ENCODE measurements around the gene VPS25. TPM values are rescaled to one million over a fixed set of nuclear protein-coding genes. Genes with fewer than 3 reads are reported as not detected.

The VPS25 gene
- total RNA-seq, 1 experiment from 2014 or later = 48.4 TPM

GRCh38 chr17:42784811-42785592, 11.8 kb downstream of the VPS25 start:
- TF ChIP-seq, protein P1, sequence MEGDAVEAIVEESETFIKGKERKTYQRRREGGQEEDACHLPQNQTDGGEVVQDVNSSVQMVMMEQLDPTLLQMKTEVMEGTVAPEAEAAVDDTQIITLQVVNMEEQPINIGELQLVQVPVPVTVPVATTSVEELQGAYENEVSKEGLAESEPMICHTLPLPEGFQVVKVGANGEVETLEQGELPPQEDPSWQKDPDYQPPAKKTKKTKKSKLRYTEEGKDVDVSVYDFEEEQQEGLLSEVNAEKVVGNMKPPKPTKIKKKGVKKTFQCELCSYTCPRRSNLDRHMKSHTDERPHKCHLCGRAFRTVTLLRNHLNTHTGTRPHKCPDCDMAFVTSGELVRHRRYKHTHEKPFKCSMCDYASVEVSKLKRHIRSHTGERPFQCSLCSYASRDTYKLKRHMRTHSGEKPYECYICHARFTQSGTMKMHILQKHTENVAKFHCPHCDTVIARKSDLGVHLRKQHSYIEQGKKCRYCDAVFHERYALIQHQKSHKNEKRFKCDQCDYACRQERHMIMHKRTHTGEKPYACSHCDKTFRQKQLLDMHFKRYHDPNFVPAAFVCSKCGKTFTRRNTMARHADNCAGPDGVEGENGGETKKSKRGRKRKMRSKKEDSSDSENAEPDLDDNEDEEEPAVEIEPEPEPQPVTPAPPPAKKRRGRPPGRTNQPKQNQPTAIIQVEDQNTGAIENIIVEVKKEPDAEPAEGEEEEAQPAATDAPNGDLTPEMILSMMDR (conservative IDR thresholded peaks at IDR 0.05) = no peak
- no peak for TF ChIP-seq EZH2 (IDR thresholded peaks at IDR 0.05; ENCODE audit: low read depth)
- Histone ChIP-seq H3K79me2 (ENCODE audit: low read depth) (no peaks in the 10 kb centered on the region), H3K36me3 (ENCODE audit: low read depth) (no peaks in the 10 kb centered on the region), H3K9me2 (ENCODE audit: insufficient read depth) (no peaks in the 10 kb centered on the region), H3K4me3 (no peak overlapping the region), H3K27me3 (ENCODE audit: insufficient read depth, low read depth) (no peaks in the 10 kb centered on the region), H3K4me1 (replicated peaks; ENCODE audit: insufficient read depth) (peaks cover 30% of the 10 kb centered on the region), H3F3A (ENCODE audit: insufficient read depth, low read depth) (peaks cover 11% of the 10 kb centered on the region), H3K27ac (no peak overlapping the region), H3K9me3 (ENCODE audit: insufficient read depth, low read depth) (no peaks in the 10 kb centered on the region), H2AFZ (no peak overlapping the region), H3K4me2 (no peak overlapping the region), H4K20me1 (ENCODE audit: insufficient read depth) (no peaks in the 10 kb centered on the region)
- DNase-seq = no peak
- ChIA-PET POLR2A (ENCODE audit: unreplicated experiment) (interaction anchor here (1.0 kb wide), 1 partner anchor 93 kb away, joined by 4 read pairs; no protein-coding TSS in a partner anchor), CTCF (no interaction called here)
- intact Hi-C loops (cut with micrococcal nuclease; ENCODE audit: unreplicated experiment) = no loop called here
- no TSS peak for BruUV-seq (replicated peaks)

DNA sequence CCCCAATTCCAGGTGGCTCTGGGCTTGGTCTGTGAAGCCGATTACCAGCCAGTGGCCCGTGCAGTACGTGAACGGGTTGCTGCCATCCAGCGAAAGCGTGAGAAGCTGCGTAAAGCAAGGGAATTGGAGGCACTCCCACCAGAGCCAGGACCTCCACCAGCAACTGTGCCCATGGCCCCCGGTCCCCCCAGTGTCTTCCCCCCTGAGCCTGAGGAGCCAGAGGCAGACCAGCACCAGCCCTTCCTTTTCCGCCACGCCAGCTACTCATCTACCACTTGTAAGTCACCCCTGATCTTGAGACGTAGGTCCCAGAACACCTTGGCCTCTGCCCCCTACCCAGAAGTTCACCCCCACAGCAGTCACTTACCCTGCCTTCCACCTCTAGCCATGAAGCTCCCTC, 14.0 kb downstream of the VPS25 start:
- H3K79me2 ChIP-seq (ENCODE audit: low read depth) = no peaks in the 10 kb centered on the region
- H2AFZ ChIP-seq = no peak overlapping the region
- BruUV-seq (replicated peaks) = no TSS peak
- no peaks in the 10 kb centered on the region for H3K36me3 ChIP-seq (ENCODE audit: low read depth)
- peaks cover 21% of the 10 kb centered on the region for H3K4me1 ChIP-seq (replicated peaks; ENCODE audit: insufficient read depth)
- ChIA-PET CTCF (no interaction called here), POLR2A (ENCODE audit: unreplicated experiment) (interaction anchor here (0.6 kb wide), 1 partner anchor 14 kb away, joined by 4 read pairs; the partner anchor contains the start of gene VPS25)
- H3F3A ChIP-seq (ENCODE audit: insufficient read depth, low read depth) = peaks cover 22% of the 10 kb centered on the region
- TF ChIP-seq, protein P1 (conservative IDR thresholded peaks at IDR 0.05) = no peak
- H3K27me3 ChIP-seq (ENCODE audit: insufficient read depth, low read depth) = no peaks in the 10 kb centered on the region
- no peak overlapping the region for H3K27ac ChIP-seq
- no peaks in the 10 kb centered on the region for H3K9me3 ChIP-seq (ENCODE audit: insufficient read depth, low read depth)
- DNase-seq = no peak
- no peak overlapping the region for H3K4me2 ChIP-seq
- intact Hi-C loops (cut with micrococcal nuclease; ENCODE audit: unreplicated experiment) = no loop called here
- H3K4me3 ChIP-seq = no peak overlapping the region
- no peaks in the 10 kb centered on the region for H3K9me2 ChIP-seq (ENCODE audit: insufficient read depth)
- no peaks in the 10 kb centered on the region for H4K20me1 ChIP-seq (ENCODE audit: insufficient read depth)

DNA sequence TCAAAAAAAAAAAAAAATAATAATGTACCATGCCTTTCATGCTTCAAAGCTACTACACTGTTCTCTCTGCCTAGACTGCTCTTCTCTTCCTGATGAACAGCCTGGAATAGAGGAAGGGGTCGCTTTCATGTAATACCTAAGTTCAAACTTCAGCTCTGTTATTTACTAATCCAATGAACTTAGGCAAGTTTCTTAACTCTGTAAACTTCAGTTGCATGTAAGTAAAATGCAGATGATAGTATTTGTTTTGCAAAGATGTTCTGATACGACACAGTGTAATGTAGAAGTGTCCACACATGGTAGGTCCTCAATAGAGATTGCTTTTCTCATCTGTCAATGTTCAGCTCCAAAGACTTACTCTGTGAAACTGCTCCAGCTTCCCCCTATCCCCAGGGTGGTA, 18.7 kb downstream of the VPS25 start:
- Histone ChIP-seq H3K36me3 (ENCODE audit: low read depth) (peaks cover 6% of the 10 kb centered on the region; the same call in 1 of the 2 replicates), H3K27me3 (ENCODE audit: insufficient read depth, low read depth) (no peaks in the 10 kb centered on the region), H3K4me1 (replicated peaks; ENCODE audit: insufficient read depth) (peaks cover 1% of the 10 kb centered on the region), H3K27ac (no peak overlapping the region), H3K4me3 (no peak overlapping the region), H4K20me1 (ENCODE audit: insufficient read depth) (no peaks in the 10 kb centered on the region), H3K4me2 (no peak overlapping the region), H3K79me2 (ENCODE audit: low read depth) (peaks cover 8% of the 10 kb centered on the region), H2AFZ (no peak overlapping the region), H3K9me3 (ENCODE audit: insufficient read depth, low read depth) (no peaks in the 10 kb centered on the region), H3F3A (ENCODE audit: insufficient read depth, low read depth) (peaks cover 15% of the 10 kb centered on the region), H3K9me2 (ENCODE audit: insufficient read depth) (no peaks in the 10 kb centered on the region)
- no TSS peak for BruUV-seq (replicated peaks)
- intact Hi-C loops (cut with micrococcal nuclease; ENCODE audit: unreplicated experiment) = no loop called here
- ChIA-PET POLR2A (ENCODE audit: unreplicated experiment) (no interaction called here), CTCF (interaction anchor here (0.5 kb wide), 1 partner anchor 99 kb away, joined by 3 read pairs; no protein-coding TSS in a partner anchor)
- TF ChIP-seq EZH2 (IDR thresholded peaks at IDR 0.05; ENCODE audit: low read depth) = no peak
- TF ChIP-seq, protein P1 (conservative IDR thresholded peaks at IDR 0.05) = no peak
- DNase-seq = no peak

Data from PC-9 (cell line).